ENCODE data around the gene CLSTN2. TPM values are rescaled to one million over a fixed set of nuclear protein-coding genes. Genes with fewer than 3 reads are reported as not detected.

Gene CLSTN2
- total RNA-seq, 4 donors from 2014 or later: 19.5 to 66.7 (median 42.5) TPM

GRCh38 chr3:140597364-140597763, 662.4 kb downstream of the CLSTN2 start:
- no peak for TF ChIP-seq CTCF (IDR thresholded peaks at IDR 0.05; ENCODE audit: low read depth)

- TF ChIP-seq CTCF (IDR thresholded peaks at IDR 0.05; ENCODE audit: low read depth): no peak
Observed at GRCh38 chr3:140597792-140598191, 662.8 kb downstream of the CLSTN2 start.

GRCh38 chr3:140599009-140599408, 664.0 kb downstream of the CLSTN2 start:
- no peak for TF ChIP-seq CTCF (IDR thresholded peaks at IDR 0.05; ENCODE audit: low read depth)

GRCh38 chr3:140599496-140599895, 664.5 kb downstream of the CLSTN2 start:
- TF ChIP-seq CTCF (IDR thresholded peaks at IDR 0.05; ENCODE audit: low read depth): no peak

GRCh38 chr3:140601881-140602280, 666.9 kb downstream of the CLSTN2 start:
- no peak for TF ChIP-seq CTCF (IDR thresholded peaks at IDR 0.05; ENCODE audit: low read depth)

- TF ChIP-seq CTCF (IDR thresholded peaks at IDR 0.05; ENCODE audit: low read depth): no peak
Observed at GRCh38 chr3:140602781-140603180, 667.8 kb downstream of the CLSTN2 start.

- TF ChIP-seq CTCF (IDR thresholded peaks at IDR 0.05; ENCODE audit: low read depth): no peak
Observed at GRCh38 chr3:140603766-140604165, 668.8 kb downstream of the CLSTN2 start.

Measured in subcutaneous adipose tissue (tissue), 4 donors.